Measurements from ENCODE around the gene TMA7B.

TMA7B gene

GRCh38 chr22:39979458-39979857 is 19.3 kb downstream of the TMA7B start:
- Histone ChIP-seq H3K36me3 (ENCODE audit: control insufficient read depth in 1 of 2, insufficient read depth in 2 of 2, low read length in 2 of 2) (no peaks in the 10 kb centered on the region), H3K27me3 (ENCODE audit: control insufficient read depth in 1 of 2, insufficient read depth in 2 of 2, low read length in 2 of 2) (peaks cover 4 to 8% of the 10 kb centered on the region in 2 donors), H3K27ac (ENCODE audit: low read depth, low read length) (no peak overlapping the region), H3K4me1 (ENCODE audit: control insufficient read depth in 1 of 2, insufficient read depth in 2 of 2, low read length in 2 of 2) (no peaks in the 10 kb centered on the region), H3K9ac (ENCODE audit: low read depth in 1 of 2, low read length in 2 of 2) (no peak overlapping the region), H3K4me3 (ENCODE audit: low read depth in 1 of 2, low read length in 2 of 2) (no peak overlapping the region), H3K9me3 (ENCODE audit: control insufficient read depth in 1 of 2, low read length in 2 of 2) (no peaks in the 10 kb centered on the region)

GRCh38 chr22:39980596-39980995 is 20.4 kb downstream of the TMA7B start:
- Histone ChIP-seq H3K4me3 (ENCODE audit: low read depth in 1 of 2, low read length in 2 of 2) (no peak overlapping the region), H3K27ac (ENCODE audit: low read depth, low read length) (no peak overlapping the region), H3K4me1 (ENCODE audit: control insufficient read depth in 1 of 2, insufficient read depth in 2 of 2, low read length in 2 of 2) (peaks cover 4% of the 10 kb centered on the region in 2 donors), H3K9ac (ENCODE audit: low read depth in 1 of 2, low read length in 2 of 2) (no peak overlapping the region), H3K9me3 (ENCODE audit: control insufficient read depth in 1 of 2, low read length in 2 of 2) (no peaks in the 10 kb centered on the region), H3K36me3 (ENCODE audit: control insufficient read depth in 1 of 2, insufficient read depth in 2 of 2, low read length in 2 of 2) (no peaks in the 10 kb centered on the region), H3K27me3 (ENCODE audit: control insufficient read depth in 1 of 2, insufficient read depth in 2 of 2, low read length in 2 of 2) (peaks cover 4 to 8% of the 10 kb centered on the region in 2 donors)

DNA sequence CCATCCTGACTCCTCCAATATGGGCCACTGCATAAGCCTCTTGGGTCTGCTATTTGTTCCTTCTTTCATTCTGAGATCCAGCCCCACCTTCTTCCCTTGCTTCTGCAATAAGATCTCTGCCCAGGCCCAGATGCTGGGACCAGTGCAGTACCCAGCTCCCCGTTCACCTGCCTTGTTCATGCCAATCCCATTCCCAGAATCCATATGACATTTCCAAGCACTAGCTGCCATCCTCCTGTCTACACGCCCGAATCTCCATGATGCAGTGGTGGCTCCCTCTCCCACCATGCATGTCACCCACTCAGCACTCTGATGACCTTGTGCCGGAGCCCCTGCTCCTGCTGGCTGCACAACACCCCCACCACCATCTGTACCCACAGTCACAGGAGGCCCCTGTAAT is 23.1 kb downstream of the TMA7B start:
- peaks cover 5% of the 10 kb centered on the region in 2 donors for H3K4me1 ChIP-seq (ENCODE audit: control insufficient read depth in 1 of 2, insufficient read depth in 2 of 2, low read length in 2 of 2)
- no peaks in the 10 kb centered on the region for H3K36me3 ChIP-seq (ENCODE audit: control insufficient read depth in 1 of 2, insufficient read depth in 2 of 2, low read length in 2 of 2)
- H3K9me3 ChIP-seq (ENCODE audit: control insufficient read depth in 1 of 2, low read length in 2 of 2): no peaks in the 10 kb centered on the region
- no peaks in the 10 kb centered on the region for H3K27me3 ChIP-seq (ENCODE audit: control insufficient read depth in 1 of 2, insufficient read depth in 2 of 2, low read length in 2 of 2)
- H3K4me3 ChIP-seq (ENCODE audit: low read depth in 1 of 2, low read length in 2 of 2): no peak overlapping the region
- no peak overlapping the region for H3K27ac ChIP-seq (ENCODE audit: low read depth, low read length)
- no peak overlapping the region for H3K9ac ChIP-seq (ENCODE audit: low read depth in 1 of 2, low read length in 2 of 2)

DNA sequence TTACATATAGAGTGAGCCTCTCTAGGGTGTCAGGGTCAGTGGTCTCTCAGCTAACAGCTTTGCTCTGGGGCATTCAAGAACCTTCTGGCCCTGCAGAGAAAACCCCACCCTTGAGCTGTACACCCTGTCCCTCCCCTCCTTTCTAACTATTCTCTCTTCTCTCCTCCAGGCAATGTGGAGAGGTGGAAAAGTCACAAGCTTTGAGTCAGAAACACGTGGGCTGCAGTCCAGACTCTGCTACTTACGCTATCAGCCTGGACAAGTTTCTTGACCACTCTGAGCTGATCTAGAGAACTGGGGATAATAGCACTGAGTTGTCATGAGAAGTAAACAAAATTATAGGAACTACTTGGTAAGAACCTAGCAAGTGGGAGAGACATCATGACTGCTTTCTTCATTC is 23.8 kb downstream of the TMA7B start:
- H3K27ac ChIP-seq (ENCODE audit: low read depth, low read length): no peak overlapping the region
- H3K9me3 ChIP-seq (ENCODE audit: control insufficient read depth in 1 of 2, low read length in 2 of 2): no peaks in the 10 kb centered on the region
- H3K4me1 ChIP-seq (ENCODE audit: control insufficient read depth in 1 of 2, insufficient read depth in 2 of 2, low read length in 2 of 2): peaks cover 5% of the 10 kb centered on the region in 2 donors
- no peak overlapping the region for H3K9ac ChIP-seq (ENCODE audit: low read depth in 1 of 2, low read length in 2 of 2)
- no peaks in the 10 kb centered on the region for H3K36me3 ChIP-seq (ENCODE audit: control insufficient read depth in 1 of 2, insufficient read depth in 2 of 2, low read length in 2 of 2)
- H3K4me3 ChIP-seq (ENCODE audit: low read depth in 1 of 2, low read length in 2 of 2): no peak overlapping the region
- no peaks in the 10 kb centered on the region for H3K27me3 ChIP-seq (ENCODE audit: control insufficient read depth in 1 of 2, insufficient read depth in 2 of 2, low read length in 2 of 2)

GRCh38 chr22:39984746-39985145 is 24.5 kb downstream of the TMA7B start:
- H3K4me1 ChIP-seq (ENCODE audit: control insufficient read depth in 1 of 2, insufficient read depth in 2 of 2, low read length in 2 of 2): peaks cover 5% of the 10 kb centered on the region in 2 donors
- H3K36me3 ChIP-seq (ENCODE audit: control insufficient read depth in 1 of 2, insufficient read depth in 2 of 2, low read length in 2 of 2): no peaks in the 10 kb centered on the region
- no peaks in the 10 kb centered on the region for H3K9me3 ChIP-seq (ENCODE audit: control insufficient read depth in 1 of 2, low read length in 2 of 2)
- H3K27ac ChIP-seq (ENCODE audit: low read depth, low read length): no peak overlapping the region
- no peaks in the 10 kb centered on the region for H3K27me3 ChIP-seq (ENCODE audit: control insufficient read depth in 1 of 2, insufficient read depth in 2 of 2, low read length in 2 of 2)
- no peak overlapping the region for H3K4me3 ChIP-seq (ENCODE audit: low read depth in 1 of 2, low read length in 2 of 2)
- H3K9ac ChIP-seq (ENCODE audit: low read depth in 1 of 2, low read length in 2 of 2): no peak overlapping the region

- peaks cover 5 to 6% of the 10 kb centered on the region in 2 donors for H3K4me1 ChIP-seq (ENCODE audit: control insufficient read depth in 1 of 2, insufficient read depth in 2 of 2, low read length in 2 of 2)
- no peak overlapping the region for H3K4me3 ChIP-seq (ENCODE audit: low read depth in 1 of 2, low read length in 2 of 2)
- H3K36me3 ChIP-seq (ENCODE audit: control insufficient read depth in 1 of 2, insufficient read depth in 2 of 2, low read length in 2 of 2): no peaks in the 10 kb centered on the region
- no peak overlapping the region for H3K27ac ChIP-seq (ENCODE audit: low read depth, low read length)
- no peak overlapping the region for H3K9ac ChIP-seq (ENCODE audit: low read depth in 1 of 2, low read length in 2 of 2)
- no peaks in the 10 kb centered on the region for H3K27me3 ChIP-seq (ENCODE audit: control insufficient read depth in 1 of 2, insufficient read depth in 2 of 2, low read length in 2 of 2)
- no peaks in the 10 kb centered on the region for H3K9me3 ChIP-seq (ENCODE audit: control insufficient read depth in 1 of 2, low read length in 2 of 2)
Observed at GRCh38 chr22:39985383-39986035, 25.3 kb downstream of the TMA7B start.

- Histone ChIP-seq H3K4me1 (ENCODE audit: control insufficient read depth in 1 of 2, insufficient read depth in 2 of 2, low read length in 2 of 2) (peaks cover 13 to 15% of the 10 kb centered on the region in 2 donors), H3K4me3 (ENCODE audit: low read depth in 1 of 2, low read length in 2 of 2) (no peak overlapping the region), H3K27ac (ENCODE audit: low read depth, low read length) (no peak overlapping the region), H3K9ac (ENCODE audit: low read depth in 1 of 2, low read length in 2 of 2) (no peak overlapping the region), H3K27me3 (ENCODE audit: control insufficient read depth in 1 of 2, insufficient read depth in 2 of 2, low read length in 2 of 2) (peaks cover 0 to 2% of the 10 kb centered on the region in 2 donors), H3K9me3 (ENCODE audit: control insufficient read depth in 1 of 2, low read length in 2 of 2) (no peaks in the 10 kb centered on the region), H3K36me3 (ENCODE audit: control insufficient read depth in 1 of 2, insufficient read depth in 2 of 2, low read length in 2 of 2) (no peaks in the 10 kb centered on the region)
Observed at GRCh38 chr22:39988386-39989114, 28.4 kb downstream of the TMA7B start.

- peaks cover 2 to 5% of the 10 kb centered on the region in 2 donors for H3K27me3 ChIP-seq (ENCODE audit: control insufficient read depth in 1 of 2, insufficient read depth in 2 of 2, low read length in 2 of 2)
- H3K9ac ChIP-seq (ENCODE audit: low read depth in 1 of 2, low read length in 2 of 2): no peak overlapping the region
- no peak overlapping the region for H3K4me3 ChIP-seq (ENCODE audit: low read depth in 1 of 2, low read length in 2 of 2)
- H3K27ac ChIP-seq (ENCODE audit: low read depth, low read length): no peak overlapping the region
- no peaks in the 10 kb centered on the region for H3K36me3 ChIP-seq (ENCODE audit: control insufficient read depth in 1 of 2, insufficient read depth in 2 of 2, low read length in 2 of 2)
- peaks cover 15 to 19% of the 10 kb centered on the region in 2 donors for H3K4me1 ChIP-seq (ENCODE audit: control insufficient read depth in 1 of 2, insufficient read depth in 2 of 2, low read length in 2 of 2)
- no peaks in the 10 kb centered on the region for H3K9me3 ChIP-seq (ENCODE audit: control insufficient read depth in 1 of 2, low read length in 2 of 2)
Observed at GRCh38 chr22:39989633-39990032, 29.4 kb downstream of the TMA7B start.

GRCh38 chr22:39990686-39991085 is 30.5 kb downstream of the TMA7B start:
- H3K4me3 ChIP-seq (ENCODE audit: low read depth in 1 of 2, low read length in 2 of 2): no peak overlapping the region
- peaks cover 10 to 14% of the 10 kb centered on the region in 2 donors for H3K4me1 ChIP-seq (ENCODE audit: control insufficient read depth in 1 of 2, insufficient read depth in 2 of 2, low read length in 2 of 2)
- H3K9me3 ChIP-seq (ENCODE audit: control insufficient read depth in 1 of 2, low read length in 2 of 2): no peaks in the 10 kb centered on the region
- H3K9ac ChIP-seq (ENCODE audit: low read depth in 1 of 2, low read length in 2 of 2): no peak overlapping the region
- H3K27me3 ChIP-seq (ENCODE audit: control insufficient read depth in 1 of 2, insufficient read depth in 2 of 2, low read length in 2 of 2): peaks cover 4 to 5% of the 10 kb centered on the region in 2 donors
- no peaks in the 10 kb centered on the region for H3K36me3 ChIP-seq (ENCODE audit: control insufficient read depth in 1 of 2, insufficient read depth in 2 of 2, low read length in 2 of 2)
- no peak overlapping the region for H3K27ac ChIP-seq (ENCODE audit: low read depth, low read length)

- no peak overlapping the region for H3K27ac ChIP-seq (ENCODE audit: low read depth, low read length)
- no peak overlapping the region for H3K4me3 ChIP-seq (ENCODE audit: low read depth in 1 of 2, low read length in 2 of 2)
- peaks cover 10 to 20% of the 10 kb centered on the region in 2 donors for H3K4me1 ChIP-seq (ENCODE audit: control insufficient read depth in 1 of 2, insufficient read depth in 2 of 2, low read length in 2 of 2)
- H3K9me3 ChIP-seq (ENCODE audit: control insufficient read depth in 1 of 2, low read length in 2 of 2): no peaks in the 10 kb centered on the region
- H3K36me3 ChIP-seq (ENCODE audit: control insufficient read depth in 1 of 2, insufficient read depth in 2 of 2, low read length in 2 of 2): no peaks in the 10 kb centered on the region
- H3K27me3 ChIP-seq (ENCODE audit: control insufficient read depth in 1 of 2, insufficient read depth in 2 of 2, low read length in 2 of 2): peaks cover 5 to 6% of the 10 kb centered on the region in 2 donors
- H3K9ac ChIP-seq (ENCODE audit: low read depth in 1 of 2, low read length in 2 of 2): no peak overlapping the region
Observed at GRCh38 chr22:39991159-39991860, 31.1 kb downstream of the TMA7B start.

Measured in duodenal mucosa (tissue), 2 donors.